GM20431 (cell line): ENCODE measurements around the gene RPL23.

Experiments
- in situ Hi-C: fragments of 300-500 bp; cut with MseI, MboI; formaldehyde crosslinking; loops from one replicate; pipeline ENCODE4 v1.15.0; 2020; ENCODE audit warnings: low sequenced_read_pairs; ENCODE audit not compliant: unreplicated experiment

The RPL23 gene

DNA sequence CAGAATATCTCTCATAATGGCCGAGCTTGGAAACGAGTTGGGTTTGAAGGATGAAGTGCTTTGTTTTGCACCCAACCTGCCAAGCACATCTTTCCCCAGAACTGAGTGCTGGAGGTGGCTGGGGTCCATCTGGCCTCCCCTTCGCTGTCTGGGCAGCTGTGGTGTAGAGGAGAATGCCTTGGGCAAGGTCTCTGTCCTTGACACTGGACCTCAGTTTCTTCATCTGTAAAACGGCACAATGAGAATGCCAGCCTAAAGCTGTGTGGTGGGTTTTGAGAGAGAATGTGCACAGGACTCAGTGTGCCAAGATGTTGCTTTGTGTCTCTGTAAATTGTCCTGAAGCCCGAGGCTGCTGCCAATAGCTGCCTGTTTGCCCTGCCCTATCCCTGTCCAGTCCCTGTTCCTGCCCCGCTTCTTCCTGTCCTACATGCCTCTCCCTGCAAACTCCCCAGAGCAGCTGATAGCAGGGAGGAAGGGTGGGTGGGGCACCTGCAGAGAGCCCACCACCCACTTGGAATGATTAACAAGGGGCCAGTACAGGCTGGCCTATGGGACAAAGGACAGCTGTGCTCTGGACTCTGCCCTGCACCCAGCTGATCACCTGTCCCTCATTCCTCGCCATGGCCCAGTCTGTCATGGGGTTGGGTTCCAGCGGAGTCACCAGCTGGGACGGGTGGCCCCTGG lies 31.7 kb upstream of the RPL23 start:
- in situ Hi-C loops, result no loop called here

DNA sequence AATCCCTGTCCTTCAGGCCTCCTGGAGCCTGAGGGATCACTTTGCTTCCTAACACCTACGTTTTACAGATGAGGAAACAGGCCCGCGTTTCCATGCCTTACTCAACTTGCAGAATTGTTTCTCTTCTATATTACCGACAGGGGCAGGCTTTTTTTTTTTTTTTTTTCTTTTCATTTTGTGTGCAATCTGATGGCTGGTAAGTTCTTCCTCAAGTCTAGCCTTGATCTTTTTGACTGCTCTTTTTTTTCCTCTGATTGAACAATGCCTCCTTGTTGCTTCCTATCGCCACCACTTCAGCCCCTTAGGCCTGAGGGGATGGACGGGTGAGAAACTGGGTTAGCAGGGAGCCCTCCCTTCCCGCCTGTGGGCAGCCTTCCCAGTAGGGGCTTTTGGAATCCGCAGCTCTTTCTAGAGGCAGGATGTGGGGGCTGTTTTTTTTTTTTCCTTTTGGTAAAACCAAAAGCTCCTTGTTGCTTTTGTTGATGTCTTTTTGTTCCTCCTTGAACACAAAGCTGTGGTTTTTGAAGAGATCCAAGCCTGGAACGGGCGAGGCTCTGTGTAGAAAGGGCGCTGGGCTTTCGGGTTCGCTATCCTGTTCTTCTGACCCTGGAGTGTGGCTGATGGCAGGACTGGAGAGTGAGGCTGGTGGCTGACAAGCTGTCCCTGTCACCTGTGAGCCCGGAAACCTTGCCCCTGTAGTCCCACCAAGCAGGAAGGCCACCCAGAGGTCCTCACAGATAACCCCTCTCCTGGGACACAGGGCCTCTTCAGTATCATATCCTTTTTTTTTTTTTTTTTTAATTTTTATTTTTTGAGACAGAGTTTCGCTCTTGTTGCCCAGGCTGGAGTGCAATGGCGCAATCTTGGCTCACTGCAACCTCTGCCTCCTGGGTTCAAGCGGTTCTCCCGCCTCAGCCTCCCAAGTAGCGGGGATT lies 30.3 kb upstream of the RPL23 start:
- in situ Hi-C loops, result no loop called here

DNA sequence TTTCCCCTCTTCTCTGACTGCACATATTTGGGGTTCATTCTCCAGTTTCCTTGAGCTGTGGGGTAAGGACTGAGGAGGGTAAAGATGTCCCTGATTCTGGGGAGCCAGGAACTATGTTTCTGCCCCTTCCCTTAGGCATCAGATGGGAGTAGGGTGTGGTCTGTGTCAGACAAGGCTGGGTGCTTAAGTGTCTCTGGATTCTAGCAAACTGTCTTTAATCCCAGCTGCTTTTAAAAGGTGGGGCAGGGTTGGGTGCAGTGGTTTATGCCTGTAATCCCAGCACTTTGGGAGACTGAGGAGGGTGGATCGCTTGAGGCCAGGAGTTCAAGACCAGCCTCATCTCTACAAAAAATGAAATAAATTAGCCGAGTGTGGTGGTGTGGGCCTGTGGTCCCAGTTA lies 29.3 kb upstream of the RPL23 start:
- in situ Hi-C loops, result no loop called here

DNA sequence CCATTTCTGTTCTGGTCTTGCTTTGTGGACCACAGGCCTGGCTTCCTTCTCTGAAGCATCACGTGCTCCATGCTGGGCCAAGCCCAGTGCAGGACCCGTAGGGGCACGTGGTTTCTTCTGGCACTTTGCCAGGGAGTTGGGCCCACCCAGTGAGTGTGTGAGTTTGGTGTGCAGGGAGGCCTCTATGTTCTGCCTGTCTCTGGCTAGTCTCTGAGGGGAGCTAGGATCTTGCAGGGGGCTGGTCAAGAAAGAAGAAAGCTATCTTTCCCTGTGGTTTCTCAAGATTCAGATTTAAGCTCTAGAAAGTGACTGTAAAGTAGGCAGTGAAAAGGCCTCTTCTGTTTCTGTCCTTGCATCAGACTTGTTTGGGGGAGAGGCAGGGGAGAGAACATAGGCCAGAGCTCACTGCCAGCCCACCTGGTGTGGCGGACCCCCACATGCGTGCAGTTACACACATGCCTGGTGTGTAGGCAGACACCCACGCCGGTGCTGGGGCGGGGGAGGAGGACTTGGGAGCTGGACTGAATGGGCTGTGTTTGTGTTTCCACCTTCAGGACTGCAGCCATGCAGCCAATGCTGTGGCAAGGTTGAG lies 28.2 kb upstream of the RPL23 start:
- in situ Hi-C loops, result no loop called here

- in situ Hi-C loops, result no loop called here
Measured at GRCh38 chr17:38879878-38880665, 26.6 kb upstream of the RPL23 start.

GRCh38 chr17:38877130-38877851 lies 23.8 kb upstream of the RPL23 start:
- in situ Hi-C loops, result no loop called here

DNA sequence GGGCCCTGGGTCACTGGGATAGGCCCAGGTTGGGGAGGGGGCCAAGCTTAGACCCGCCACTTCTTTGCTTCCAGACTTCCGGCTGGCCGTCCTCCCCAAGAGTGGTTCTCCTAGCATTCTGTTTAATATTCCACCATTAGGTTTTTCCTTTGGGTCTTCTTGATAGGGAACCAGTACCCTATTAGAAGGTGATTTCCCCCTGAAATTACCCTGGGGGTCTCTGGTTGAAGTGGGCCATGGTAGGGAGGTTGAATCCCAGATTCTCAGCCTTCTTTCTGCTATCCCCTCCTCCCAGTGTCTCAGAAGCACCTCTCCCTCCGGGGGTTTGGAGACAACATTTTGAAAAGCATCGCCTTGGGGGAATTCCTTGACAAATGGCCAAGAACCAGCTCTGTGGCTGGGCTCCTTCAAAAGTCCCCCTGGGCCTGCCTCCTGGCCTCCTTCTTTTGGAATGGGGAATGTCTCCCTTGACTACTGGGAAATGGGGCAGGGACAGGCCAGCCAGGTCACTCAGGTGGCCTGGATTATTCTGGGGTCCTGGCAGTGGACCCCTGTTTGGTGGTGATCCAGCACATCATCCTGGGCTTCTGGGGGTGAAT lies 22.1 kb upstream of the RPL23 start:
- in situ Hi-C loops, result no loop called here

- in situ Hi-C loops, result no loop called here
Measured at GRCh38 chr17:38874505-38875400, 21.2 kb upstream of the RPL23 start.

- in situ Hi-C loops, result no loop called here
Measured at GRCh38 chr17:38873640-38874380, 20.3 kb upstream of the RPL23 start.

DNA sequence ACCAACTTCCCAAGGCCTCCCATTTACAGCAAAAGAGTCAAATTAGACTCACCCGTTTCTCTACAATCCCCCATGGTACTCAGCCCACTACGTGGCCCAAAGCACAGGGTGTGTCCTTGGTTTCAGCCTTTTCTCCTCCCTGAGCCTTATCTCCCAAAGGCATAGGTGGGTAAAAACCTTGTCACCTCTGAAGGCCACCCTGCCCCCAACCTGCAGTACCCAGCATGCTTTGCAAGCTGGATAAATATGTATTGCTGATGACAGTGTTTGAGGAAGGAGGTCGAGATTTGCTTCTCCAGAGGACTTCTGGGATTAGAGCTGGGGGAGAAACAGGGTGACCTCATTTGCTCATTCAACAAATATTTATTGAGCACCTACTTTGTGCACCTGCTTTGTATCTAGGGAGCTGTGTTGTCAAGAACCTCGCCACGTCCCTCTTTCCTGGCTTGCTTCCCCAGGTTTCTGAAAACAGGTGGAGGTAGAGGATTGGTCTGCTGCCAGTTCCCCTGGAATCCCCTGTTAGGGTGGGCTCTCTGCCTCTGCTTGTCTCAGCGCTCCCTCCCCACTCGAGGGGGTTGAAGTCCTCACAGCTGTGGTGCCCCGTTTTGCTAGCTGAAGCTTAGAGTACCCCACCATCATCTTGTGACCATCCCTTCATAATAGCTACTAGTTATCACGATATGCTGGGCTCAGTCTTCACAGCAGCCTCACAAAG lies 19.3 kb upstream of the RPL23 start:
- in situ Hi-C loops, result no loop called here

- in situ Hi-C loops, result no loop called here
Measured at GRCh38 chr17:38872027-38872511, 18.5 kb upstream of the RPL23 start.

- in situ Hi-C loops, result no loop called here
Measured at GRCh38 chr17:38871247-38872015, 17.9 kb upstream of the RPL23 start.

GRCh38 chr17:38870259-38871165 lies 17.0 kb upstream of the RPL23 start:
- in situ Hi-C loops, result no loop called here

DNA sequence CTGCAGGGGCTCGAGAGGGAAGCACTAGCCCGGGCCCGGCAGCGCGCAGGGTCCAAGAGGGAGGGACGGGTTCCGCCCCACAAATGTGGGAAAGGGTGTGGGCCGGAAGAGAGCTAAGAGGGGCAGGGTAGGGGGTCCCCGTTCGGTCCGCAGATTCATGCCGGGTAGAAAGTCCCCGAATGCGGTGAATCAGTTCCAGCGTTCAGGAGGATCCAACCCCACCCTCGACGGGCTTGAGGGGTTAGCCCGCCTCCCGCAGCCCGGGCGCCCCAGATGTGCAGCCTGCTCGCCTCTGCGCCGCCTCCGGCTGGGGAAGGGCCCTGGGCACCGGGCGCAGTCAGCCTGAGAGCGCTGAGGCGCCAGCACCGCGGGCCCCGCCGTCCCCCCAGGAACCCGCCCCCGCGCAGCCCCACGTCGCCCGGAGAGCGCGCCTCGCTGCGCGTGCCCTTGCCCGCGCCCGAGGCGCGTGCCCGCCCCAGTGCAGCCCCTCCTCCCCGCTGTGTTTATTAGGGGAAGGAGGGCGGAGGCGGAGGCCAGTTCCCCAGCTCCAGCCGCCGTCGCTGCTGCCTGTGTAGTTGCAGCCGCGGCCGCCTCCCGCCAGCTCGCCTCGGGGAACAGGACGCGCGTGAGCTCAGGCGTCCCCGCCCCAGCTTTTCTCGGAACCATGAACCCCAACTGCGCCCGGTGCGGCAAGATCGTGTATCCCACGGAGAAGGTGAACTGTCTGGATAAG lies 16.2 kb upstream of the RPL23 start, which contains the start of gene LASP1:
Gene LASP1, plus strand, starts transcription at position 533 of the 733 bp plus-strand sequence. Its CDS starts 132 bp downstream, at position 665.
- in situ Hi-C loops, result no loop called here
